NT2/D1 (cell line): ENCODE results near the gene PLCB1.

Experiments used
- SUZ12 ChIP-seq: IDR thresholded peaks from 2 replicates; pipeline ENCODE4 v1.6.1; 2011; ENCODE audit not compliant: insufficient read length, insufficient read depth; ENCODE audit errors: extremely low read depth
- YY1 ChIP-seq: IDR thresholded peaks from 2 replicates; pipeline ENCODE4 v1.6.1; 2011; ENCODE audit not compliant: insufficient read length, insufficient read depth
- ZNF274 ChIP-seq: IDR thresholded peaks from 2 replicates; pipeline ENCODE4 v1.6.1; 2011; ENCODE audit warnings: mild to moderate bottlenecking, low read depth, low read length

DNA sequence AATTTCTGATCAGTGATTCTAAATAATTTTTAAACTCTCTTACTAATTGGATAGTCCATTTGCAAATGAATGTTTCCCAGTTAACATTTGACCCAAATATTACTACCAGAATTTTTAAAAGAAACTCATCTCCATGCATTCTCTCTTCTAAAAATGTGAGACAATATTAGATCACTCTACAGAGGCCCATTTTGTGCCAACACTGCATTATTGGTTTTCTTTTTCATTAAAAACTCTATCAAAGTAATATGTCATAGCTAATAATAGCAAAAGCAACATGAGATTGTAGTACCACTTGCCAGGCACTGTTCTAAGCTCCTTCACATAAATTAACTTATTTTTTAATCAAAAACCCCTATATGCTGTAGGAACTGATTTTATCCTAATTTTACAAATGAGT, 591.2 kb downstream of the PLCB1 start:
- no peak for TF ChIP-seq YY1
- no peak for TF ChIP-seq ZNF274
- TF ChIP-seq SUZ12, result no peak
